GM12891 (cell line): ENCODE measurements around the gene CASP10.
"Not testable (repeated sequence)": the region's sequence is repeated elsewhere in the genome, so short reads cannot be mapped to it uniquely, and the experiment has no call there.

Experiments
- DNase-seq: peaks from one replicate; pipeline ENCODE4 v3.0.0; 2011; ENCODE audit warnings: low spot score; ENCODE audit not compliant: insufficient read length
- FAIRE-seq: peaks from 2 replicates; lab custom pipeline; 2011; peaks lifted over from hg19 to GRCh38; lab: Jason Lieb, UNC
- PAX5 ChIP-seq: IDR thresholded peaks from 2 replicates; pipeline ENCODE4 v1.6.1; 2011; ENCODE audit warnings: low read length, moderate library complexity, mild to moderate bottlenecking; ENCODE audit not compliant: insufficient read depth, severe bottlenecking
- POLR2A ChIP-seq: IDR thresholded peaks from 2 replicates; pipeline ENCODE4 v1.6.1; 2011; ENCODE audit warnings: low read depth, low read length, control low read depth
- POLR2AphosphoS5 ChIP-seq: IDR thresholded peaks from 2 replicates; pipeline ENCODE4 v1.6.1; 2011; ENCODE audit warnings: low read depth, low read length, control low read depth
- POU2F2 ChIP-seq: IDR thresholded peaks from 2 replicates; pipeline ENCODE4 v1.6.1; 2011; ENCODE audit warnings: low read depth, mild to moderate bottlenecking, control low read depth, low read length, moderate library complexity
- SPI1 ChIP-seq: IDR thresholded peaks from 2 replicates; pipeline ENCODE4 v1.6.1; 2011; ENCODE audit warnings: low read depth, low read length, control low read depth
- TAF1 ChIP-seq: IDR thresholded peaks from 2 replicates; pipeline ENCODE4 v1.6.1; 2011; ENCODE audit warnings: low read depth, low read length, control low read depth

Gene CASP10

GRCh38 chr2:201154615-201155399 is 28.1 kb upstream of the CASP10 start:
- TF ChIP-seq POLR2AphosphoS5: no peak
- FAIRE-seq (no peak), DNase-seq (no peak)

GRCh38 chr2:201156036-201156435 is 26.9 kb upstream of the CASP10 start:
- FAIRE-seq (no peak), DNase-seq (no peak)
- TF ChIP-seq TAF1 (no peak), SPI1 (no peak), PAX5 (no peak), POU2F2 (no peak), POLR2AphosphoS5 (no peak), POLR2A (no peak)

GRCh38 chr2:201156640-201157039 is 26.3 kb upstream of the CASP10 start:
- TF ChIP-seq TAF1 (no peak), POLR2AphosphoS5 (no peak), POU2F2 (no peak), POLR2A (no peak), PAX5 (no peak), SPI1 (no peak)
- DNase-seq: no peak
- no peak for FAIRE-seq

- FAIRE-seq: no peak
- DNase-seq: no peak
- TF ChIP-seq POLR2A (no peak), TAF1 (0 out of 2 replicates have a peak, but pooled peaks have one; percentile 2), PAX5 (no peak)
Observed at GRCh38 chr2:201157694-201158093, 25.2 kb upstream of the CASP10 start.

GRCh38 chr2:201158111-201158929 is 24.6 kb upstream of the CASP10 start:
- FAIRE-seq: peak; percentile 94
- DNase-seq: peak; percentile 44
- TF ChIP-seq SPI1 (peak; percentile 95), POU2F2 (no peak), POLR2A (no peak), TAF1 (0 out of 2 replicates have a peak, but pooled peaks have one; percentile 8), PAX5 (no peak), POLR2AphosphoS5 (peak; percentile 12; the same call in 1 of the 2 replicates)

- TF ChIP-seq TAF1 (no peak), SPI1 (no peak), PAX5 (no peak), POLR2A (no peak), POU2F2 (no peak)
- FAIRE-seq (no peak), DNase-seq (no peak)
Observed at GRCh38 chr2:201164166-201164565, 18.8 kb upstream of the CASP10 start.

GRCh38 chr2:201167546-201167945 is 15.4 kb upstream of the CASP10 start:
- TF ChIP-seq POLR2AphosphoS5 (peak; percentile 55), POLR2A (0 out of 2 replicates have a peak, but pooled peaks have one; percentile 35), SPI1 (no peak), TAF1 (no peak), PAX5 (no peak), POU2F2 (no peak)
- FAIRE-seq: no peak
- no peak for DNase-seq

DNA sequence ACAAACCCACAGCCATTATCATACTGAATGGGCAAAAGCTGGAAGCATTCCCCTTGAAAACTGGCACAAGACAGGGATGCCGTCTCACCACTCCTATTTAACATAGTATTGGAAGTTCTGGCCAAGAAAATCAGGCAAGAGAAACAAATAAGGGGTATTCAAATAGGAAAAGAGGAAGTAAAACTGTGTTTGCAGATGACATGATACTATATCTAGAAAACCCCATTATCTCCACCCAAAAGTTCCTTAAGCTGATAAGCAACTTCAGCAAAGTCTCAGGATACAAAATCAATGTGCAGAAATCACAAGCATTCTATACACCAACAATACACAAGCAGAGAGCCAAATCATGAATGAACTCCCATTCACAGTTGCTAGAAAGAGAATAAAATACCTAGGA is 14.4 kb upstream of the CASP10 start:
- DNase-seq, FAIRE-seq: not testable (repeated sequence)

DNA sequence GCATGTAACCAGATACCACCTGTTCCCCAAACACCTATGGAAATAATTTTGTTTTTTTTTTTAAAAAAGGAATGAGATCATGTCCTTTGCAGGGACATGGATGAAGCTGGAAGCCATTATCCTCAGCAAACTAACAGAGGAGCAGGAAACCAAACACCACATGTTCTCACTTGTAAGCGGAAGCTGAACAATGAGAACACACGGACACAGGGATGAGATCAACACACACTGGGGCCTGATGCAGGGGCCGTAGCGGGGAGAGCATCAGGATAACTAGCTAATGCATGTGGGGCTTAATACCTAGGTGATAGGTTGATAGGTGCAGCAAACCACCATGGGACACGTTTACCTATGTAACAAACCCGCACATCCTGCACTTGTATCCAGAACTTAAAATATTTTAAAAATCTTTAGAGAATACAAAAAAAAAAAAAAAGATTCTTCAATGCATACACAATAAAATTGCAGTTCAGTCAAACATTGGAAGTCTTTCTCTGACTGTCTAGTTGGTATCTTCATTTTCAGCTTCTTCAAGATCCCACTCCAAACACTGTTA is 11.6 kb upstream of the CASP10 start:
- no peak for FAIRE-seq
- TF ChIP-seq TAF1 (no peak), POLR2A (no peak)

GRCh38 chr2:201172279-201172678 is 10.7 kb upstream of the CASP10 start:
- no peak for FAIRE-seq
- no peak for TF ChIP-seq SPI1
- TF ChIP-seq POU2F2: no peak
- no peak for TF ChIP-seq TAF1
- no peak for TF ChIP-seq POLR2AphosphoS5
- no peak for TF ChIP-seq POLR2A
- TF ChIP-seq PAX5: no peak

More for the DNA sequence above, 11.6 kb upstream of the CASP10 start:
- DNase-seq: no peak

More at GRCh38 chr2:201172279-201172678, 10.7 kb upstream of the CASP10 start:
- no peak for DNase-seq
